ENCODE data around the gene FARS2.
"Not testable (repeated sequence)": the region's sequence is repeated elsewhere in the genome, so short reads cannot be mapped to it uniquely, and the experiment has no call there.

Gene FARS2

GRCh38 chr6:5540370-5540769, 279.1 kb downstream of the FARS2 start:
- DNase-seq (ENCODE audit: low read depth) = no peak

GRCh38 chr6:5541025-5541424, 279.7 kb downstream of the FARS2 start:
- no peak for DNase-seq (ENCODE audit: low read depth)

- DNase-seq (ENCODE audit: low read depth) = no peak
These were observed 280.6 kb downstream of the FARS2 start for GRCh38 chr6:5541751-5542432.

GRCh38 chr6:5547556-5547955, 286.2 kb downstream of the FARS2 start:
- no peak for DNase-seq (ENCODE audit: low read depth)

- no peak for DNase-seq (ENCODE audit: low read depth)
These were observed 289.3 kb downstream of the FARS2 start for GRCh38 chr6:5550631-5551030.

GRCh38 chr6:5552243-5552642, 290.9 kb downstream of the FARS2 start:
- no peak for DNase-seq (ENCODE audit: low read depth)

- no peak for DNase-seq (ENCODE audit: low read depth)
These were observed 292.5 kb downstream of the FARS2 start for GRCh38 chr6:5553767-5554166.

- no peak for DNase-seq (ENCODE audit: low read depth)
These were observed 292.9 kb downstream of the FARS2 start for GRCh38 chr6:5554226-5554625.

GRCh38 chr6:5556011-5556410, 294.7 kb downstream of the FARS2 start:
- no peak for DNase-seq (ENCODE audit: low read depth)

GRCh38 chr6:5557506-5557905, 296.2 kb downstream of the FARS2 start:
- DNase-seq (ENCODE audit: low read depth) = no peak

- no peak for DNase-seq (ENCODE audit: low read depth)
These were observed 298.3 kb downstream of the FARS2 start for GRCh38 chr6:5559651-5560050.

GRCh38 chr6:5562277-5562676, 301.0 kb downstream of the FARS2 start:
- DNase-seq (ENCODE audit: low read depth) = no peak

- no peak for DNase-seq (ENCODE audit: low read depth)
These were observed 301.8 kb downstream of the FARS2 start for GRCh38 chr6:5563086-5563485.

- DNase-seq (ENCODE audit: low read depth) = not testable (repeated sequence)
These were observed 303.4 kb downstream of the FARS2 start for GRCh38 chr6:5564746-5565145.

- no peak for DNase-seq (ENCODE audit: low read depth)
These were observed 304.7 kb downstream of the FARS2 start for GRCh38 chr6:5565971-5566370.

- no peak for DNase-seq (ENCODE audit: low read depth)
These were observed 305.4 kb downstream of the FARS2 start for GRCh38 chr6:5566718-5567117.

GRCh38 chr6:5567352-5567751, 306.0 kb downstream of the FARS2 start:
- DNase-seq (ENCODE audit: low read depth) = no peak

GRCh38 chr6:5567890-5568289, 306.6 kb downstream of the FARS2 start:
- DNase-seq (ENCODE audit: low read depth) = no peak

- DNase-seq (ENCODE audit: low read depth) = no peak
These were observed 308.2 kb downstream of the FARS2 start for GRCh38 chr6:5569491-5569890.

GRCh38 chr6:5570641-5571040, 309.3 kb downstream of the FARS2 start:
- DNase-seq (ENCODE audit: low read depth) = no peak

- DNase-seq (ENCODE audit: low read depth) = no peak
These were observed 319.6 kb downstream of the FARS2 start for GRCh38 chr6:5580736-5581581.

GRCh38 chr6:5582762-5583161, 321.4 kb downstream of the FARS2 start:
- DNase-seq (ENCODE audit: low read depth) = no peak

GRCh38 chr6:5583528-5583927, 322.2 kb downstream of the FARS2 start:
- no peak for DNase-seq (ENCODE audit: low read depth)

GRCh38 chr6:5584078-5584482, 322.8 kb downstream of the FARS2 start:
- DNase-seq (ENCODE audit: low read depth) = no peak

Data from activated gamma-delta T cell treated with anti-CD3 and anti-CD28 coated beads, Interleukin-2, amount 50 U/mL, for 16 hours (primary cell).